ENCODE data around the gene NPL.

NPL gene

GRCh38 chr1:182779530-182779929 is 10.0 kb upstream of the NPL start:
- FAIRE-seq: no peak

- no peak for FAIRE-seq
Observed at GRCh38 chr1:182781841-182782586, 7.6 kb upstream of the NPL start.

- FAIRE-seq: no peak
Observed at GRCh38 chr1:182782587-182782913, 7.0 kb upstream of the NPL start.

GRCh38 chr1:182783068-182783467 is 6.5 kb upstream of the NPL start:
- FAIRE-seq: no peak

- peak; percentile 93 for FAIRE-seq
Observed at GRCh38 chr1:182784556-182785171, 4.9 kb upstream of the NPL start.

- no peak for FAIRE-seq
Observed at GRCh38 chr1:182785181-182785580, 4.4 kb upstream of the NPL start.

- peak; percentile 96 for FAIRE-seq
Observed at GRCh38 chr1:182786223-182786994, 3.2 kb upstream of the NPL start.

- FAIRE-seq: no peak
Observed at GRCh38 chr1:182786995-182787324, 2.6 kb upstream of the NPL start.

- no peak for FAIRE-seq
Observed at GRCh38 chr1:182791281-182792179, 2.0 kb downstream of the NPL start.

GRCh38 chr1:182794091-182794490 is 4.5 kb downstream of the NPL start:
- FAIRE-seq: no peak

GRCh38 chr1:182794676-182795201 is 5.2 kb downstream of the NPL start:
- FAIRE-seq: no peak

GRCh38 chr1:182795563-182796228 is 6.1 kb downstream of the NPL start:
- no peak for FAIRE-seq

GRCh38 chr1:182802006-182802803 is 12.6 kb downstream of the NPL start:
- no peak for FAIRE-seq

- no peak for FAIRE-seq
Observed at GRCh38 chr1:182803846-182804245, 14.3 kb downstream of the NPL start.

GRCh38 chr1:182806015-182806678 is 16.6 kb downstream of the NPL start:
- FAIRE-seq: no peak

- FAIRE-seq: no peak
Observed at GRCh38 chr1:182807907-182808306, 18.3 kb downstream of the NPL start.

- no peak for FAIRE-seq
Observed at GRCh38 chr1:182809414-182809957, 19.9 kb downstream of the NPL start.

- FAIRE-seq: no peak
Observed at GRCh38 chr1:182811975-182812722, 22.6 kb downstream of the NPL start.

GRCh38 chr1:182816863-182817262 is 27.3 kb downstream of the NPL start:
- no peak for FAIRE-seq

GRCh38 chr1:182817802-182818201 is 28.2 kb downstream of the NPL start:
- FAIRE-seq: no peak

Measured in TTC549 (cell line).